ENCODE results near the gene KCNMB1. TPM values are rescaled to one million over a fixed set of nuclear protein-coding genes. Genes with fewer than 3 reads are reported as not detected.

KCNMB1 gene, protein sequence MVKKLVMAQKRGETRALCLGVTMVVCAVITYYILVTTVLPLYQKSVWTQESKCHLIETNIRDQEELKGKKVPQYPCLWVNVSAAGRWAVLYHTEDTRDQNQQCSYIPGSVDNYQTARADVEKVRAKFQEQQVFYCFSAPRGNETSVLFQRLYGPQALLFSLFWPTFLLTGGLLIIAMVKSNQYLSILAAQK
- total RNA-seq, result not detected in 2 replicates

DNA sequence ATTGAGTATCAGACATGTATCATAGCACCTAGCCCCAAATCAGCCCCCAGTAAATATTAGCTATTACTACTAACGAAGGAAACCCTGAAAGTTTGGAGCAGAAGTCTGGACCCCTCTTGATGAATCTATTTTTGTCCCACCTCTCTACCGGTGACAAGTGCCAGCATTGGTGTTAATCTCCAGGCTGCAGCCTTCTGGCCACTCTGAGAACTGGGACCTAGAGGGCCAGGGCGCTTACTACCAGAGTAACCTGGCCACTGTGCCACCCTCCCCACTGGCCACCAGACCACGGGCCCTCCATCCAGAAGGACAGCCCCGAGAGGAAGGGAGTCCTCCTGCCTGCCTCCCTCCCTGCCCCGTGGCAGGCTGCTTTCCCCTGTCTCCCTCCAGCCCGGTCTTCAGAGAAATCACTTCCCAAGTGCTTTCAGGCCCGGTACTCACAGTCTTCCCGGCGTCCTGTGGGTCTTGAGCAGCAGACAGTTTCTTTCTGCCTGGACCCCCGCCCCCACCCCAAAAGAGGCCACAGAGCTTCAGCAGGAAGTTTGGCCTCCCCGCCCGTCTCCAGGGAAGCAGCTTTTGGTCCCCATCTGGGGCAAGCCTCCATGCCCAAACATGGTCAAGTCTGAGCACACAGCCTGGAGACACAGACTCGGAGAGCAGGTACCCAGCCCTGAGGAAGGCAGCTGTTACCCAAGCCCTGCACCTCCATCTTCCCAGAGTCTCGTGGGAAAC lies at the start of gene KCNMB1:
Gene KCNMB1 (minus strand): TSS at position 550 of the 732 bp plus-strand sequence. CDS start 3,920 bp downstream, outside the sequence.

Other genes starting within 250 kb of the KCNMB1 start
- gene C5orf58, start 156.4 kb downstream of the KCNMB1 start, total RNA-seq, result not detected in 2 replicates
- not detected in 2 replicates for gene LCP2, start 91.6 kb downstream of the KCNMB1 start, total RNA-seq
- 53.2 and 65.1 TPM in 2 replicates for gene KCNIP1, start 114.7 kb upstream of the KCNMB1 start, total RNA-seq

Data from dermis lymphatic vessel endothelial cell (primary cell).